ENCODE data around the gene ZNF558.

Gene ZNF558

DNA sequence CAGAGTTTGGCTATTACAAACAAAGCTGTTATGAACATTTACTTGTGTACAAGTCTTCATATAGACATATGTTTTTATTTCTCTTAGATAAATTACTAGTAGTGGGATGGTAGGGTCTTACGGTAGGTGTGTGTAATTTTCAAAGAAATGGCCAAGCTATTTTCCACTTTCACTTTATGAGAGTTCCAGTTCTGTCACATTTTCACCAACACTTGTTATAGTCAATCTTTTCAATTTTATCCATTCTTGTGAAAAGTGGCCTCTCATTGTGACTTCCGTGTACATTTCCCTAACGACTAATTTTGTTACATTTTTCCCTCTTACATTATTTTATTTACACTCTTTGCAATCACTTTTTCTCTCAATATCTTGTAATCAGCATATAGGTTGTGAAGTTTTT, 18.4 kb upstream of the ZNF558 start:
- no peak for DNase-seq (ENCODE audit: insufficient read length, low spot score)
- FAIRE-seq, result no peak
- TF ChIP-seq, protein P1, sequence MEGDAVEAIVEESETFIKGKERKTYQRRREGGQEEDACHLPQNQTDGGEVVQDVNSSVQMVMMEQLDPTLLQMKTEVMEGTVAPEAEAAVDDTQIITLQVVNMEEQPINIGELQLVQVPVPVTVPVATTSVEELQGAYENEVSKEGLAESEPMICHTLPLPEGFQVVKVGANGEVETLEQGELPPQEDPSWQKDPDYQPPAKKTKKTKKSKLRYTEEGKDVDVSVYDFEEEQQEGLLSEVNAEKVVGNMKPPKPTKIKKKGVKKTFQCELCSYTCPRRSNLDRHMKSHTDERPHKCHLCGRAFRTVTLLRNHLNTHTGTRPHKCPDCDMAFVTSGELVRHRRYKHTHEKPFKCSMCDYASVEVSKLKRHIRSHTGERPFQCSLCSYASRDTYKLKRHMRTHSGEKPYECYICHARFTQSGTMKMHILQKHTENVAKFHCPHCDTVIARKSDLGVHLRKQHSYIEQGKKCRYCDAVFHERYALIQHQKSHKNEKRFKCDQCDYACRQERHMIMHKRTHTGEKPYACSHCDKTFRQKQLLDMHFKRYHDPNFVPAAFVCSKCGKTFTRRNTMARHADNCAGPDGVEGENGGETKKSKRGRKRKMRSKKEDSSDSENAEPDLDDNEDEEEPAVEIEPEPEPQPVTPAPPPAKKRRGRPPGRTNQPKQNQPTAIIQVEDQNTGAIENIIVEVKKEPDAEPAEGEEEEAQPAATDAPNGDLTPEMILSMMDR (IDR thresholded peaks at IDR 0.05; ENCODE audit: insufficient read depth, missing control alignments), result no peak

DNA sequence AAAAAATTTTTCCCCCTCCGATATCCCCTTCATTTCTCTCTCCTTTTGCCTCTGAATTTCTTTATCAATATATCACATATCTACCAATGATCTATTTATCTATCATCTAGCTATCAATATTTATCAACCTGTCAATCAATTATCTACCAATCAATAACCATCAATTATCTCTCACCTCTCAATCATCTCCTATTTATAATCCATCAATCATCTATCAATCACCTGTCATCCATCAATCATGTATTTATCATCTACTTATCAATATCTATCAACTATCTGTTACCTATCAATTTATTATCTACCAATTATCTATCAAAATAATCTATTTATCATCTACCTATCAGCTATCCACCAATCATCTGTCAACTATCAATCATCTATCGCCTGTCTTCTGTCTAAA, 17.1 kb upstream of the ZNF558 start:
- TF ChIP-seq, protein P1 (IDR thresholded peaks at IDR 0.05; ENCODE audit: insufficient read depth, missing control alignments), result no peak
- FAIRE-seq (no peak), DNase-seq (ENCODE audit: insufficient read length, low spot score) (no peak)

DNA sequence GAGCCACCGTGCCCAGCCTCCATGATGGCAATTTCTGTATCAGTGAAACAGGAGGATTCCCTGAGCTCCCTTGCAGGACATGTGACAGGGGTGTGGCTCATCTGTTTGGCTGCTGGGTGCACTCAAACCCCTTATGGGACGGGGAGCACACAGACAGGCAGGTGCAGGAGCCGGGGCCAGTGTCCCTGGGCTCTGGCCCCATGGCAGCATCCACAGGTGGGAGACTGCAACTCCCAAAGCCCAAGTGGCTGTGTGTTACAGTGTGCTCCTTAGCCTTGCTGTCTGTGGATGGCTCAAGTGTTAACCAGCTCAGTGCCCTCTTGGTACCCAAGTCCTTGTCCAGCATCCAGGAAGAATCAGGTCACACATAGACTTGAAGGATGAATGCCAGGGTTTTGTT, 14.7 kb upstream of the ZNF558 start:
- FAIRE-seq, result no peak
- TF ChIP-seq, protein P1 (IDR thresholded peaks at IDR 0.05; ENCODE audit: insufficient read depth, missing control alignments), result no peak
- no peak for DNase-seq (ENCODE audit: insufficient read length, low spot score)

DNA sequence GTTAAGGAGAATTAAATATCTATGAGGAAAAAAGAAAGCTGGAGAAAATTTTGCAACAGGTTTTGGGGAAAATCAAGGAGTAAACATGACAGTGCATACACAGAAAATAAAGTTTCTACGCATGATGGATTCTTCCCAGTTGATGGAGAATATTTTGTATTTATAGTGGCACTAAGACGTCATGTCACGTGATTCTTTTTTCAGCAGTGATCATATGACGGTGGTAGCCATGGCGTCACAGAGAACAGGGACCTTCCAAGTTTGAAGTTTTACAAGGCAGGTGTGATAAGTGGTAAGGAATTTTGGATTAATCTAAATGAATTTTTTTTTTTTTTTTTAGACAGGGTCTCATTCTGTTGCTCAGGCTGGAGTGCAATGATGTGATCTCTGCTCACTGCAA, 8.6 kb upstream of the ZNF558 start:
- TF ChIP-seq, protein P1 (IDR thresholded peaks at IDR 0.05; ENCODE audit: insufficient read depth, missing control alignments), result no peak
- DNase-seq (ENCODE audit: insufficient read length, low spot score) (no peak), FAIRE-seq (no peak)

DNA sequence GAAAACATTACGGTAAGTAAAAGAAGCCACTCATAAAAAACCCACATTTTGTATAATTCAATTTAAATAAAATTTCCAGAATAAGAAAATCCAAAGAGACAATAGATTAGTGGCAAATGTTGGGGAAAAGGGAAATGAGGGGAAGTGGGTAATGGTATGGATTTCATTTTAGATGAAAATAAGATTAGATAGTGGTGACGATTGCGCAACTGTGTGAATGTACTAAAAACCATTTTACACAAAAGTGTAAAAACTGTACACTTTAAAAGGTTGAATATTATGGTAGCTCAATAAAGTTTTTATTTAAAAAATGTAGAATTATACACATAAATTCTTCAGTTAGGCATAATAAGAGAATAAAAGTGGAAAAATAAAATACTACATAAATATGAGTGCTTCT, 3.8 kb upstream of the ZNF558 start:
- TF ChIP-seq, protein P1 (IDR thresholded peaks at IDR 0.05; ENCODE audit: insufficient read depth, missing control alignments), result no peak
- DNase-seq (ENCODE audit: insufficient read length, low spot score), result no peak
- FAIRE-seq, result no peak

DNA sequence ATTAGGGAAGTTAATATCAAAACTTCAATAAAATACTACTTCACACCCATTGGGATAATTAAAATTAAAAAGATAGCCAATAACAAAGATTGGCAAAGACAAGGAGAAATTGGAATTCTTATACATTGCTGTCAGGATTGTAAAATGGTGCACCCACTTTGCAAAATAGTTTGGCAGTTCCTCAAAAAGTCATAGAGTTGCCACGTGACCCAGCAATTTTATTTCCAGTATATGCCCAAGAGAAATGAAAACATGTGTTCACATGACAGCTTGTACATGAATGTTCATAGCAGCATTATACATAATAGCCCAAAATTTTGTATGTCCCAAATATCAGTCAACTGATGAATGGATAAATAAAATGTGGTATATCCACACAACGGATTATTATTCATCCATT, 3.3 kb upstream of the ZNF558 start:
- no peak for DNase-seq (ENCODE audit: insufficient read length, low spot score)
- no peak for FAIRE-seq
- TF ChIP-seq, protein P1 (IDR thresholded peaks at IDR 0.05; ENCODE audit: insufficient read depth, missing control alignments), result no peak

DNA sequence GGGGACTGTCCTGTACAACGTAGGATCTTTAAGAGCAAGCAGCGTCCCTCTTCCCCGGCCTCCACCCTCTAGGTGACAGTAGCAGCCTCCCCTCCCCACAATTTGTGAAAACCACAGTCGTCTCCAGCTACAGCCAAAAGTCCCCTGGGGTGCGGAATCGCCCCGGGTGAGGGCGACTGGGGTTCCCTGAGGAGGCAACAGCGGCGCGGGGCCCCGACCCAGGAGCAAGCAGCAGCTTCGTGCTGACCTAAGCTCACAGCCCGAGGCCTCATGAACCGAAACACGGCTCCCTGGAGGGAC, 322 bp downstream of the ZNF558 start:
- DNase-seq (ENCODE audit: insufficient read length, low spot score) (no peak), FAIRE-seq (no peak)
- TF ChIP-seq, protein P1 (IDR thresholded peaks at IDR 0.05; ENCODE audit: insufficient read depth, missing control alignments), result no peak

Measured in D721Med (cell line).